AG04449 (cell line): ENCODE measurements around the gene FATE1.

ENCODE experiments used
- CTCF ChIA-PET: fragments of 350-600 bp; formaldehyde crosslinking; extraction: SDS; loops from one replicate; lab custom pipeline; 2021; ENCODE audit warnings: antibody characterized with exemption; lab: Yijun Ruan, JAX
- POLR2A ChIA-PET: fragments of 400-600, 350-600 bp; formaldehyde crosslinking; extraction: SDS; loops from one replicate; lab custom pipeline; 2020; ENCODE audit warnings: antibody characterized with exemption, inconsistent platforms; lab: Yijun Ruan, JAX
- DNase-seq: peaks from one replicate; pipeline ENCODE4 v3.0.0-alpha.2; 2010; ENCODE audit warnings: low read depth, low spot score
- H3K4me3 ChIP-seq: 2 replicates; pipeline ENCODE4 v1.5.1; 2011; ENCODE audit warnings: low read depth, mild to moderate bottlenecking, control low read depth, low read length
- CTCF ChIP-seq: IDR thresholded peaks from one replicate; pipeline ENCODE4 v1.5.1; 2011; ENCODE audit warnings: mild to moderate bottlenecking, moderate library complexity, low read length, control low read depth, inconsistent platforms; ENCODE audit not compliant: insufficient read depth; ENCODE audit errors: missing control alignments

FATE1 gene

GRCh38 chrX:151722241-151722846 is 6.5 kb downstream of the FATE1 start:
- ChIA-PET POLR2A (no interaction called here), CTCF (interaction anchor here (0.9 to 2.7 kb wide), 3 partner anchors 8 to 914 kb away, joined by 3 to 18 read pairs (median 4); no protein-coding TSS in a partner anchor)
- H3K4me3 ChIP-seq = no peak overlapping the region
- TF ChIP-seq CTCF = peak; percentile 65
- DNase-seq = no peak

GRCh38 chrX:151723156-151723760 is 7.4 kb downstream of the FATE1 start:
- CTCF ChIA-PET = interaction anchor here (0.9 to 2.7 kb wide), 3 partner anchors 9 to 913 kb away, joined by 3 to 18 read pairs (median 4); no protein-coding TSS in a partner anchor
- no peak for DNase-seq
- TF ChIP-seq CTCF = no peak
- H3K4me3 ChIP-seq = no peak overlapping the region
- POLR2A ChIA-PET = no interaction called here

- CTCF ChIA-PET = interaction anchor here (1.0 to 2.7 kb wide), 2 partner anchors 219 to 573 kb away, joined by 3 to 18 read pairs; no protein-coding TSS in a partner anchor
- H3K4me3 ChIP-seq = no peak overlapping the region
- DNase-seq = no peak
- POLR2A ChIA-PET = no interaction called here
- no peak for TF ChIP-seq CTCF
Measured at GRCh38 chrX:151724563-151725337, 8.9 kb downstream of the FATE1 start.

GRCh38 chrX:151725338-151725614 is 9.4 kb downstream of the FATE1 start:
- TF ChIP-seq CTCF = no peak
- POLR2A ChIA-PET = no interaction called here
- CTCF ChIA-PET = interaction anchor here (1.0 kb wide), 1 partner anchor 219 kb away, joined by 3 read pairs; no protein-coding TSS in a partner anchor
- no peak overlapping the region for H3K4me3 ChIP-seq
- DNase-seq = no peak

- TF ChIP-seq CTCF = no peak
- no peak for DNase-seq
- POLR2A ChIA-PET = no interaction called here
- H3K4me3 ChIP-seq = no peak overlapping the region
- CTCF ChIA-PET = interaction anchor here (0.9 kb wide), 1 partner anchor 27 kb away, joined by 3 read pairs; no protein-coding TSS in a partner anchor
Measured at GRCh38 chrX:151726751-151727150, 10.9 kb downstream of the FATE1 start.

- POLR2A ChIA-PET = no interaction called here
- TF ChIP-seq CTCF = no peak
- no peak for DNase-seq
- CTCF ChIA-PET = no interaction called here
- H3K4me3 ChIP-seq = no peak overlapping the region
Measured at GRCh38 chrX:151727346-151727745, 11.5 kb downstream of the FATE1 start.
